Measurements from ENCODE around the gene MAP3K5. TPM values are rescaled to one million over a fixed set of nuclear protein-coding genes. Genes with fewer than 3 reads are reported as not detected.

MAP3K5 gene
- total RNA-seq, 1 donor from 2014 or later = 10.2 TPM

DNA sequence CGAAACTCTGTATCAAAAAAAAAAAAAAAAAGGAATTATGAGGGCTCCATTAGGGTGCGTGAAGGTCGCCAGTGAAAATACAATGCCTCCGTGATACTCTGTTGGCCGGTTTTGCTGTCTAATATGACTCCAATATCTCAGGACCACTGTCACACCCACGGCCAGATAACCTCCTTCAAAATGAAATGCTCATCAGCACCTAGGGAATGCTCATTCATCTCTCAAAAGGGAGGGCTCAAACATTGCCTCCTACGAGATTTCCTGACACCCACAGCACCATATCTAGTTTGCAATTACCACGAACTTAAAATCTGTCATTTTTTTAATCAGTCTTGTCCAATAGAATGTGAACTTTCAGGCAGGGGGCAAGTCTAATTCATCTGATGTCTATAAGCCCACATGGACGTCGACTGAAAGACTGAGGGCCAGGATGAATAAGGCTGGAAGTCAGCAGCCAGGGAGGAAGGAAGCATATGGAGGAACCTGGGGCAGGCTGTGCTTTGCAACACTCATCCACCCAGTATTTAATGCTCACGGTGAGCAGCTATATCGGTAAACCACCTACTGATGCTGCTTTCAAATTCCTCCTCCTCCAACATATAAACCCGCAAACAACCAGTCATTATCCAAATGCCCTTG lies 42.8 kb downstream of the MAP3K5 start:
- no peak for DNase-seq

DNA sequence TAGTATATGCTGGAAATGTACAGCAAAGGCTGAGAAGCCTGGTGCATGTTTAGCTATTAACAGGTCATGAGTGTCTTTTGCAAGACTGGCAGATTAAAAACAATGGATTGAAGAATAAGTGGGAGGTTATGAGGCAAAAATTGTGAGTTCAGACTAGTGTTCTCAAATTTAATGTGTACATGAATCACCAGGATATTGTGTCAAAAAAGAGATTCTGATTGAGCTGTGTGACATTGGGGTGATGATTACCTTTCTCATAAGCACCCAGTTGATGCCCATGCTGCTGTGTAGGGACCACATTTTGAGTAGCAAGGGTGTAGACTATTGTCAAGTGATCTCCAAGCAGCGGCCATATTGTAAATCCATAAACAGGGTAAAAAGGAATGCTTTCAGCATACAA lies 44.8 kb downstream of the MAP3K5 start:
- DNase-seq = no peak

DNA sequence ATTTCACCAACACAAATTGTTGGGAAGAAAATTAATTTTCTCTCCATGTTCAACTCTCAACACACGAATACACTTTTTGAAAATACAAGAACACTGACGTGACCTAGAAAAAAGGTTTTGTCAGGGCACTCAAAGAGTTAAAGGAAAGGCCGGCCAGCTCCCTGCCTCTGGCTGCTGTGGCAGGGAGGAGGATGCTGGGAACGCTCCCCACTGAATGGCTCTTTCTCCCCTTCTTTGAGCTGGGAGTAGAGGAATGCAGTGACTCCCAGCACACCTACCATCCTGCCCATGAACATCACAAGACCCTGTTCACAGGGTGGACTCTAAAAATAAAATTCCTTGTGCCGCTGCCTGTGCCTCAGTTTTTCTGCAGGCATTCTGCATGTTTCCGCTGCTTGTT lies 47.0 kb downstream of the MAP3K5 start:
- DNase-seq = no peak

DNA sequence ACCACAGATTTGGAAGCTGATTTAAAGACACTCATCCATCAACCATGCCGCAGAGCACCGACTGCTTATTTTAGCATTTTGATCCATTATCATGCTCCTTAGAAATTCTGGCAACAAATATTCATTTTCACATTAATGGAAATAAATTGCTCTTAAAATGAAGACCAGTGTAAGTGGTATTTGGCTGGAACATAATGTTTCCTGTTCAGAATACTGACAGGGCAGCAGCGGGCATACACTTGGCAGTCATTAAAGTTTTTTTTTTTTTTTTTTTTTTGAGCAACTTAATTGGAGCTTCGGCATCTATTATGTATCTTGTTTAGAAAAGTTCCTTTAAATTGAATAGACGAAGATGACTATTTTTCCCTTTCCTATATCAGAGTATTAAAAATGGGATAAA lies 47.4 kb downstream of the MAP3K5 start:
- DNase-seq = no peak

DNA sequence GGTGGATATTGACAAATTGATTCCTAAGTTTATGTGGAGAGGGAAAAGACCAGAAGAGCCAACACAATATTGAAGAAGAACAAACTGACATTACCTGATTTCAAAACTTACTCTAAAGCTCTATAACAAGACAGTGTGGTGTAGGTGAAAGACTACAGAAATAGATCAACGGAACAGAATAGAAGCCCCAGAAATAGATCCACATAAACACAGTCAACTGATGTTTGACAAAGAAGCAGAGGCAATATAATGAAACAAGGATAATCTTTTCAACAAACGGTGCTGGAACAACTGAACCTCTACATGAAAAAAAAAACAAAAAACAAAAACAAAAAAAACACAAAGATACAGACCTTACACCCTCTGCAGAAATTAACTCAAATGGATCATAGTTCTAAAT lies 50.2 kb downstream of the MAP3K5 start:
- DNase-seq = no peak

DNA sequence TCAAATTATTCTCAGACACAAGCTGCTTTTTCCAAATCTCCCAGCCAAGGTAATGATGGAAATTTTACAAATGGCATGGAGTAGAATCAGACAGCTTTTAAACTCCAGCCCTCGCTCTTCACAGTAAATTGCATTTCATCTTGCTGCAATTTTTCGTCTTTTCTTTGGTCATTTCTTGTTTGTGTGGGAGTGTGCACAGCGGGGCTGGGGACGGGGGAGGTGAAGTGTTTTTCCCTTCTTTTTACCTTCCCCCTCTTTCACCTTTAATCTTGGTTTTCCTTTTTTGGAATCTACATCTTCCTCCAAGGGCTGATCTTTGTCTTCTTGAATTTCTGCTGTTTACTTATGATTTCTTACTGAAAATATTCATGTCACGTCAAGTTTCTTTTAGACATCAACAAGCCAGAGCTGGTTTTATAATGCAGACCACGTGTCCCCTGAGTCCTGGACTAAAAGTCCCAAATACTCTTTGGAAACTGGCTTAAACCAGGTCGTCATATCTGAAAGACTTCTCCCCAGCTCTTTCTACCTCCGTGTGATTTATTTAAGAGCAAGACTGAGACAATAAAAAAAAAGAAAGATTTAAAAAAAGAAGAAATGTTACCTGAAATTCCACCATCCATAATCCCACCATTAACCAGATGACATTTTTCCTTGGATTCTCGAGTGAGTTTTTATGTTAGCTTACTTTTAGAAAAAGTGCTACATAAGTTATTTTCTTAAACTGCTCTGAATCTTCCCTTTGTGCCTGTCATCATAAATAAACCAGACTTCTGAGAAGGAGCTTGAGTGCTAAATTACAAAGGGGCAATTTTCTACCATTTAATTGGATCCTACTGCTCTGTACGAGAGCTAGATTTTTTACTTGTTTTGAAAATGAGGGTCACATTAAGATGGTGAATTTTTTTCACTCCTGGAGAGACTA lies 52.0 kb downstream of the MAP3K5 start:
- peak; percentile 23 for DNase-seq

DNA sequence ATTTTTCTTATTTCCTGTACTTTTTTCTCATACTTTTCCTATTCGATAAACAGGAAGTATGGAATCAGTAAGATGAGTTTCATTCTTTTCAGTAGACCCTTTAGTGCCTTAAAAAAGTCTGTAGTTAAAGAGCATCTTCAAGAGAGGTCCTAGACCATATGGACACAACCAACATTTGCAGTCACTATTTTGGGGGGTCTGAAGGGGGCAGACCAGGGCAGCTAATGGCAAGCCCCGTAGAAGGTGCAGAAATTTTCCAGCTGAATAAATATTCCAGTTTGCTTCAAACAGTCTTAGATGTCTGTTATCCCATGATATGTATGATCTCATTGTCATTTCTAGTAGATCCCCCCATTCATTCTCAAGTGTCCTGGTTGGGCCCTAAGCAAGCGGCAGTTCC lies 52.8 kb downstream of the MAP3K5 start:
- DNase-seq = no peak

DNA sequence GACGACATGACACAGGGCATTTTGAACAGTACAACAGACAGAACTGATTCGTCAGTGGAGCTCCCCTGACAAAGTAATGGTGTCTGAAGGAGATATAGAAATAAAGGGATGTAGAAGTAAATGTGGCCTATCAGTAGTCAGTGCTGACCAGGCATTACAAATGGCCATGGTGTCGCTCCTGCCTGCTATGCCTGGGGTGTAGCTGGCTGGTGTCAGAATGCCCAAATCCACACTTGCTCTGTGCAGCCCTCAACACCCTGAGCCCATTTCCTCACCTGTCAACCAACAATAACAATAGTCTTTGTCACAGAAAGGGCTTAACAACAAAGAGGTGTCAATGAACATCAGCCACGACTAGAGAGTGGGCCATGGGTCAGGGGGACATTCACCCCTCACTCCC lies 53.2 kb downstream of the MAP3K5 start:
- no peak for DNase-seq

DNA sequence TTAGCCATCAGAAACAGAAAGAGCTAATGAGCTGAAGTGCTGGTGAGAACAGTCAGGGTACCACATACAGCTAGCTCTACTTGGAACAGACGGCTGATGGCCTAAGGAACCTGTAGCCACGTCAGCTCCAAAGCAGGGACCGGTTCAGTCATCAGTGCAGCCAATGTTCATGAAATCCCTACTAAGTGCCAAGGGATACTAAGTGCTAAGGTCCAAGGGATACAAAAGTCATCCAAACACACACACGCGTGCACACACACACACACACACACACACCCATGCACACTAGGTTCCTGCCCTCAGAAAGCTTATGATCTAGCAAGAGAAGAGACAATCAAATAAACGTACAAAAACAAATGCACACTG lies 53.6 kb downstream of the MAP3K5 start:
- DNase-seq = no peak

DNA sequence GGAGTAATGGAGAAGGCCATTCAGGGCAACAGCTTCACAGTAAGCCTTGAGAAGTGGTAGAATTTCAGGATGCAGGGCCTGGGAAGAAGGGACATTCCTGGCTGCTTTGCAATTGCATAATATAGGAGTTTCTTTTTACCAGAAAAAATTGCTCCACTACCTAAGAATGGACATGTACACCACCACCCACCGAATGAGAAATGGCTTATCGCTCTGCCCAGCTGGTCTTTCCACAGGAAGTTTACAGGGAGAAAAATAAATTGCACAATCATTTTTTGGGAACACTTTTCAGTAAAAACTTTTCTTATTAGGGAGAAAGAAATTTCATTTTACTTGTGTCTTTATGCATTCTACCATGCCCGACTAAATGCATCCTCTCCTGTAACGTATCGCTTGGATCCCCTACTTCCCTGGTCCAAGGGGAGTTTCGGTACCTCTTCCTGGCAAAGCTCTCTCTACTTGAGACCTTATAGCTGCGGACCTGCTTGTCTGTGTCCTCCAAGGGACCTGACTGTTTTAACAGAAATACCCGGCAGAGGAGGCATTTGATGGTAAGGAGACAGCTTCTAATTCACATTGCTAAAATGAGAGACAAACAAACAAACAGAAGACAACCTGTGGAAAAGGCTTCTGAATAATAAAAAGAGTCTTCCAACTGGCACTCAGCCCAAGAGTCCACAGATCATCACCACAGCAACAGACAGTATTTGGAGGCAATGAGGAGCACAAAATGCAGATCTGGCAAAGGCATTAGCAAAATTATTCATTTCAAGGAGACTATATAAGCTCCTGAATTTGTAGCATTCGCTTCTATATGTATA lies 54.2 kb downstream of the MAP3K5 start:
- DNase-seq = peak; percentile 51

DNA sequence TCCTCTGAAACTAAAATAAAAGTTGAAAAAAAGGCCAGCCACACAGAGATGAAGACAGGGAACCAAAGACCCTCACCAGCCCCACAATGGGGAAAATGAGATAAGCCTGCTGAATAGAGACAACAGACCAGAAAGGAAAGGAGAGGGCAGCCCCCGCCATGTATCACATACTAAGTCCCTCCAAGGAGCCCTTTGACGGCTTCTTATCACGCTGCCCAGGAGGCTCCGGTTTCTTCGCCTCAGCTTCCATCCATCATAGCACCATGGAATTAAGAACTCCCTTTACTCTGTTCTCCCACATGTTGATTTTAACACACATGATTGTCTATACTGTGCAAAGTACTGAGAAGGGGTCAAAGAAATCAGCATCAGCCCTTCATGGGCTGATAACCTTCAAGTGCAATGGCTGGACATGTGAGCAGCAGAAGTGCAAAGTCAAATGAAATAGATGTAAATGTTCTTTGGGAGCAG lies 54.9 kb downstream of the MAP3K5 start:
- DNase-seq = no peak

DNA sequence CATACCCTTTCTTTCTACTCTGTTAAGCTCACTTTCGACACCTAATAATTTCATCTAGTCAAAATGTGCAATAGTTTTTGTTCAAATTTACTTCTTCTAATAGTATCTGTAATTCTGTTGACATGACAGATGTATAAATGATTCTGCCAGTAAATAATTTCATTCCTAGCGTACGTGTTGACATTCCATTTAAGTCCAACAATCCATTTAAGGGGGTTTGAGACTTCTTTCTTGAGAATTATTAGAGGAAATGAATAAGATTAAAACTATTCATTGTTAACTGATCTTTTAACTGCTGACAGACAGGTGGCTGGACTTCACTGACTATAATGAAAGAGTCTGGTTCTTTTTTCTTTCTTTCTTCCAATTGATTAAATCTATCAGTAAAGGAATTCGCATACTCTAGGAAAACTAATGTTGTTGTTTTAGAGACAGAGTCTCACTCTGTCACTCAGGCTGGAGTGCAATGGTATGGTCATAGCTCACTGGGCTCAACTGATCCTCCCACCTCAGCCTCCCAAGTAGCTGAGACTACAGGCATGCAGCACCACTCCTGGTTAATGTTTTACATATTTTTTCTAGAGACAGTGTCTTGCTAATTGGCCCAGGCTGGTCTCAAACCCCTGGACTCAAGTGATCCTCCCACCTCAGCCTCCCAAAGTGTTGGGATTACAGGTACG lies 55.9 kb downstream of the MAP3K5 start:
- DNase-seq = no peak

DNA sequence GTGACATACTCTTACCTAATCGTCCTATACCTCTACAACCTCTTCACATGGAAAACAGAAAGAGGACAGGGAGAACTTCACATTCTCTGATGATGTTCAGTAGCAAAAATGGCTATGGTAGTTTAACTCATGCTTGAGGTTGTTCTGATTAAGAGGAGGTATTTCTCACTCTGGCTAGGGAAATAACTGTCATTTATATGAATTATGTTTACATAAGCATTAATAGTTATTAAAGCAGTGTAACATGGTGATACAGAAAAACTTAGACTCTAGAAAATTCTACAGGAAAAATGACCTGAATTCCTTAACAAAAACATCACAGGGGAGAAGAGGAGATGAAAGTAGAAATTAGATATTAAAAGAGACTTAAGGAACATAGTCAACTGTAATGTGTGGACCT lies 57.3 kb downstream of the MAP3K5 start:
- no peak for DNase-seq

DNA sequence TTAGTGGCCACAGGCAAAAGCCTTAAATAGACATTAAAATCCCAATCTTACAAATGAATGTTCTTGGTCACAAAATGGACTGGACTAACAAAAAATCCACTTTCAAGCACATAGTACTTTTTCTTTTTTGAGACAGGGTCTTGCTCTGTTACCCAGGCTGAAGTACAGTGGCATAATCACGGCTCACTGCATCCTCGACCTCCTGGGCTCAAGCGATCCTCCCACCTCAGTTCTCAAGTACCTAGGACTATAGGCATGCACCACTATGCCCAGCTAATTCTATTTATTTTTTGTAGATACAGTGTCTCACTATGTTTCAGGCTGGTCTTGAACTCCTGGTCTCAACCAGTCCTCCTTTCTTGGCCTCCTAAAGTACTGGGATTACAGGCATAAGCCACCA lies 59.4 kb downstream of the MAP3K5 start:
- DNase-seq = no peak

DNA sequence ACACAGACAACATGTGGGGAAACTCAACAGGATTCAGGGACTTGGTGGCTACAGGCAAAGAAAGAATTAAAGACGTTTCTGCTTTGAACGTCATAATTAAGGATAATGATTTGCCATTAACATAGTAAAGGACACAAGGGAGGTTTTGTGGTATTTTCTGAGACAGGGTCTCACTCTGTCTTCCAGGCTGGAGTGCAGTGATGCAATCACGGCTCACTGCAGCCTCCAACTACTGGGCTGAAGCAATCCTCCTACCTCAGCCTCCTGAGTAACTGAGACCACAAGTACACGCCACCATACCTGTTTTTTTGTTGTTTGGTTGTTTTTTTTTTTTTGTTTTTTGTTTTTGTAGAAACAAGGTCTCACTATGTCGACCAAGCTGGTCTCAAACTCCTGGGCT lies 62.4 kb downstream of the MAP3K5 start:
- DNase-seq = no peak

DNA sequence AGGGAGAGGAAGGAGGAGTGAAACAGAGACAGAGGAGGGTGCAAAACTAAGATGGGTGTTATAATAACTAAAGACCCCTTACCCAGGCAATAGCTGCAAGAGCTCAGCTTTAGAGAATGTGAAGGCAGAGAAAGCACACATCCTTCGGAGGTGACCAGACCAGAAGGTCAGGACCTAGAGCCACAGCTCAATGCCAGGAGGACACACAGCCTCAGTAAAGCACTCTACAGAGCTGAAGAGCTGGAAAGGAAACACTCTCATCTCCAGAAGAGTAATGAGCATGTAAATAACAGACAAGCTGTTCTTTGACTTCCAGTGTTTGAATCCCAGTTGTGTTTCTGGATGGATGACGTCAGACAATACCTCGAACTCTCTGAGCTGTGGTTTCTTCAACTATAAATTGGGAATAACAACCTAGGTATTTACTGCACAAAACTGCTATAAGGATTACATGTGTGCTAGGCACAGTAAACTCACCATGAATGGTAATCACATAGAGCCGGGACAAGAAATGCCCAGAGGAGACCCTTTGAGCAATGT lies 63.2 kb downstream of the MAP3K5 start:
- DNase-seq = no peak

DNA sequence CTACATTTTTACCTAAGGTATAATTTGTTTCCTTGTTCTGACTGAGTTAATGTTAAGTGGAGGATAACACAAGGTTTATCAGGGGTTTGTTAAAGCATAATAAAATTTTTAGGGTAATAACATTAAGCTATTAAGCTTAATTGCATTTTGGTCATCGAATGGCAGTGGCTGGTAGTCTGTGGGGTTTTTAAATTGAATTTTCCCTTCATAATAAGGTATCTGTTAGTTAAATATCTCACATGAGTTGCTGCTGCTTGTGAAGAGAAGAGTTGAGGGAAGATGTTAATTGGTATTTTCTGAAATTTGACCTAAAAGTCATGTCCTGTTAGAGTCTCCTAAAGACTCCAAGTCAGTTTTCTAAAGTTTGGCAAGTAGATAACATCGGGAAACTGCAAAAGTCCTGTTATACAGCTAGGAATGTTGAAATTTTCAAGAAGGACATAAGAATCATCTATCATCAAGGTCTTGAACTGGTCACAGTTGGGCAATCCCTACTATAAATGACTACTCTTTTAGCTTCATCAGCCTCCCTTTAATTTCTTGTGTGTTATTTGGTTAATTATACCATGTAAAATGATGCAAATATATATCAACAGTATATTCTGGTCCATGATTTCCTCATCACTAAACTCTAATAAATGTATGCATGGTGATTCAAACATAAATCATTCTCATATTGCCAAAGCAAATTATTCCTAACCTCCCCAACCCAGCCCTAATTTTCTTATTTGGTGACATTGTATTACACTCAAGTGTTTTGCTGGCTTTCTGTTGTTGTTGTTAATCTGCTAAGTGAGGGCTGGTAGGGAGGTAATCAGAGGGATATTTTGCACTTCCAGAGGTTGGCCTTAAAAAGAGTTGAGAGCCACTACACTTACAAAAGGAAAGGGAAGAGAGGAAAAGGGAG lies 64.0 kb downstream of the MAP3K5 start:
- DNase-seq = no peak

DNA sequence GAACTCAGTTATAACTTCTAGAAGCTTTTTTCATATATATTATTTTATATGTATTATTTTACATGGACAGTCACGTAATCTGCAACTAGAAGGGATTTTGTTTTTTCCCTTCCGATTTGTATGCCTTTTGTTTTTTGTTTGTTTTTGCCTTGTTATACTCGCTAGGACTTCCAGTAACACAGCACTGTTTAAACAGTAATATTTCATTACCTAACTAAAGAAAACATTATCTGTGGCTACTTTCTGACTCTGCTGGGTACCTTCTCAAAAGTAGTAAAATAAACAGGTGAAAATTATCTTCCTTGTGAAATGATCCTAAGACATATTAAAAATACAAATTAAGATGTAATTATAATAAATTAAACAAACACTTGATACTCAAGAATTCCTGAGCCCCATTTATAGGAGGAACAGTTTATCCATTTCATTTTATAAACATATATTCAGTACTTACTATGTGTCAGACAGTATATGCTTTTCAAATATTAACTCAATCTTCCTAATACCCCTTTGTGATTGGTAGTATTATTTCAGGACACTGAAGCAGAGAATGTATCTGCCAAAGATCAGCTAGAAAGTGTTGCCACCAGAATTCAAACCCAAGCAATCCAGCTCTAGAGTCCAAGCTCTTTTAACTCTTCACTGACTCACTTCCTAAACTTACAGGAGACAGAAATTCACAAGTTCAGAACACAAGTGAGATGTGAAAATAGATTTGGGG lies 65.3 kb downstream of the MAP3K5 start:
- DNase-seq = no peak

DNA sequence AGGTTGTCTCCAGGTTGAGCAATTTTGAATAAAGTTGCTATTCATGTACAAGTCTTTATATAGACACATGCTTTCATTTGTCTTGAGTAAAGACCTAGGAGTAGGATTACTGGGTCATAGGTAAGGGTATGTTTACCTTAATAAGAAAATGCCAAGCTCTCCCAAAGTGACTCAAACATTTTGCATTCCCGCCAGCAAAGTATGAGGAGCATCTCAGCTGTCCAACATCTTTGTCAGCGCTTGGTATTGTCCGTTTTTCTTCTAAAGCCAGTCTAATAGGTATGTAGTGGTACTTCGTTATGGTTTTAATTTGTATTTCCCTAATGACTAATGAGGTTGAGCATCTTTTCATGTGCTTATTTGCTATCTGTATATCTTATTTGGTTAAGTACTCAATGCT lies 67.2 kb downstream of the MAP3K5 start:
- no peak for DNase-seq

DNA sequence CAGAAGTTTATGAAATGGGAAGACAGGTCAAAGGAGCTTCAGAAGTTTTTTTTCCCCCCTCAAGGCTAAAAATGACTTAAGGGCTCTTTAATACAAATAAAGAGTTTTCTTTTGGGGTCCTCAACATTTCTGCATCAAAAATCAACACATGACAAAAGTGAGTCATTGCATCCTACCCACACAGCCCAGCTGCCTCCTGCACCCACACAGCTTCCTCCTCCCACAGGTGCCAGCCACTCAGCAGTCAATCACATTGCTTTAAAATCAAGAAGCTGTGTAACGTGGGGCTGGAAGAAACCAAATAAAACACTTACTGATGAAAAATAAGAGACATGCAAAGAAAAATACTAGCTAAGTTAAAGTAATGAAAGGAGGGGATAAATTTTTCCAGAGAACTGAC lies 68.5 kb downstream of the MAP3K5 start:
- no peak for DNase-seq

Data from tongue (tissue), 2 donors.